Activated CD8-positive, alpha-beta memory T cell treated with anti-CD3 and anti-CD28 coated beads, Interleukin-2, amount 50 U/mL, for 48 hours (primary cell): ENCODE results near the gene GABRP.
"Not testable (repeated sequence)": the region's sequence is repeated elsewhere in the genome, so short reads cannot be mapped to it uniquely, and the experiment has no call there.

Source experiments
- DNase-seq: peaks from one replicate; pipeline ENCODE4 v3.0.0-alpha.2; 2020

Gene GABRP

GRCh38 chr5:170755679-170756456, 27.7 kb upstream of the GABRP start:
- DNase-seq: no peak

GRCh38 chr5:170756691-170757090, 26.8 kb upstream of the GABRP start:
- no peak for DNase-seq

GRCh38 chr5:170757182-170757601, 26.3 kb upstream of the GABRP start:
- no peak for DNase-seq

GRCh38 chr5:170757669-170758068, 25.9 kb upstream of the GABRP start:
- no peak for DNase-seq

GRCh38 chr5:170758481-170758880, 25.0 kb upstream of the GABRP start:
- DNase-seq: no peak

- no peak for DNase-seq
Measured at GRCh38 chr5:170760113-170760512, 23.4 kb upstream of the GABRP start.

GRCh38 chr5:170761048-170761707, 22.3 kb upstream of the GABRP start:
- no peak for DNase-seq

- DNase-seq: no peak
Measured at GRCh38 chr5:170761708-170762066, 21.8 kb upstream of the GABRP start.

GRCh38 chr5:170762298-170762697, 21.2 kb upstream of the GABRP start:
- not testable (repeated sequence) for DNase-seq

GRCh38 chr5:170765868-170766267, 17.7 kb upstream of the GABRP start:
- not testable (repeated sequence) for DNase-seq

GRCh38 chr5:170769246-170769645, 14.3 kb upstream of the GABRP start:
- DNase-seq: no peak

GRCh38 chr5:170769898-170770416, 13.6 kb upstream of the GABRP start:
- DNase-seq: no peak

- DNase-seq: no peak
Measured at GRCh38 chr5:170771496-170771895, 12.0 kb upstream of the GABRP start.

- DNase-seq: no peak
Measured at GRCh38 chr5:170773024-170773985, 10.2 kb upstream of the GABRP start.

GRCh38 chr5:170774831-170775230, 8.7 kb upstream of the GABRP start:
- DNase-seq: no peak

GRCh38 chr5:170781946-170782345, 1.6 kb upstream of the GABRP start:
- DNase-seq: no peak

GRCh38 chr5:170782438-170782837, 1.1 kb upstream of the GABRP start:
- no peak for DNase-seq

GRCh38 chr5:170785416-170785815, 1.9 kb downstream of the GABRP start:
- no peak for DNase-seq

GRCh38 chr5:170787216-170787615, 3.7 kb downstream of the GABRP start:
- DNase-seq: no peak

- no peak for DNase-seq
Measured at GRCh38 chr5:170788626-170789304, 5.2 kb downstream of the GABRP start.

GRCh38 chr5:170791325-170791954, 7.9 kb downstream of the GABRP start:
- DNase-seq: no peak

GRCh38 chr5:170792878-170793277, 9.4 kb downstream of the GABRP start:
- no peak for DNase-seq
